Aorta (tissue), 5 donors: ENCODE data around the gene TTPAL. TPM values are rescaled to one million over a fixed set of nuclear protein-coding genes. Genes with fewer than 3 reads are reported as not detected.
A peak's percentile ranks its signal among the peaks of the same experiment; 100 is the strongest.

ENCODE experiments used
- ATAC-seq: fragments of 200-7000 bp; cut with Tn5 transposase; one replicate; pipeline ENCODE4 v1.9.1; 2022; ENCODE audit warnings: moderate library complexity; ENCODE audit not compliant: low FRiP score
- DNase-seq, 2 donors: peaks; one replicate each; pipeline ENCODE4 v3.0.0-alpha.2; 2020
- H3K27ac ChIP-seq, 2 donors: one replicate each; pipeline ENCODE4 v1.5.1; 2013; ENCODE audit warnings: low read length in 2 of 2, mild to moderate bottlenecking in 2 of 2, moderate library complexity in 2 of 2, control low read depth in 1 of 2, inconsistent platforms in 1 of 2, low read depth in 1 of 2
- H3K27me3 ChIP-seq, 2 donors: one replicate each; pipeline ENCODE4 v1.6.1; 2013; ENCODE audit warnings: control low read depth in 1 of 2, low read length in 1 of 2, mild to moderate bottlenecking in 1 of 2, moderate library complexity in 1 of 2; ENCODE audit not compliant: insufficient read depth in 2 of 2, control insufficient read depth in 1 of 2
- H3K36me3 ChIP-seq, 2 donors: one replicate each; pipeline ENCODE4 v1.6.1; 2013; ENCODE audit warnings: control low read depth in 1 of 2, low read length in 1 of 2, mild to moderate bottlenecking in 1 of 2; ENCODE audit not compliant: insufficient read depth in 2 of 2, control insufficient read depth in 1 of 2
- H3K4me1 ChIP-seq, 2 donors: one replicate each; pipeline ENCODE4 v1.6.1; 2013; ENCODE audit warnings: low read length in 2 of 2, control low read depth in 1 of 2, mild to moderate bottlenecking in 1 of 2, moderate library complexity in 1 of 2; ENCODE audit not compliant: insufficient read depth in 2 of 2, control insufficient read depth in 1 of 2
- H3K4me3 ChIP-seq, 2 donors: one replicate each; pipeline ENCODE4 v1.5.1; 2013; ENCODE audit warnings: low read length in 2 of 2, control low read depth in 1 of 2, mild to moderate bottlenecking in 1 of 2
- H3K9me3 ChIP-seq: one replicate; pipeline ENCODE4 v1.6.1; 2013; ENCODE audit warnings: mild to moderate bottlenecking, low read length; ENCODE audit not compliant: control insufficient read depth
- WGBS, 2 donors: extraction: QIAGEN DNeasy Blood & Tissue Kit; methylation state at CpG; one replicate each; pipeline ENCODE4 v1.1.7; 2013; 5-methylcytosine and 5-hydroxymethylcytosine counted together
- intact Hi-C, 2 donors: fragments of 100-400 bp; cut with DNase I; formaldehyde crosslinking; loops; one replicate each; pipeline versions ENCODE4 v1.14.2 to v1.15.0; 2022
- polyA plus RNA-seq, 2 donors: library from polyadenylated mRNA; stranded (reverse); fragments of 200-250 nt; gene quantifications; one replicate each; pipeline ENCODE4 v1.2.3, GENCODE V29; 2013
- total RNA-seq, 2 donors: library from RNA; stranded (reverse); fragmentation: NEBNext Ultra II Directional; extraction: Animal tissue kit (Norgen Biotek cat#: 25700); gene quantifications; one replicate each; pipeline ENCODE4 v1.2.1, GENCODE V29; 2021
- donor health status: healthy with polysubstance abuse.
- donor health status: Bipolar disorder and iron deficiency.
- donor health status: DM: no; HTN: no; CAD: no.
- donor health status: DM: no; HTN: no; CAD: no.
- donor health status: DM: yes; HTN: yes; CAD: no.

TTPAL gene
- total and polyA plus RNA-seq, 4 donors: 1.8 to 11.8 (median 5.9) TPM

DNA sequence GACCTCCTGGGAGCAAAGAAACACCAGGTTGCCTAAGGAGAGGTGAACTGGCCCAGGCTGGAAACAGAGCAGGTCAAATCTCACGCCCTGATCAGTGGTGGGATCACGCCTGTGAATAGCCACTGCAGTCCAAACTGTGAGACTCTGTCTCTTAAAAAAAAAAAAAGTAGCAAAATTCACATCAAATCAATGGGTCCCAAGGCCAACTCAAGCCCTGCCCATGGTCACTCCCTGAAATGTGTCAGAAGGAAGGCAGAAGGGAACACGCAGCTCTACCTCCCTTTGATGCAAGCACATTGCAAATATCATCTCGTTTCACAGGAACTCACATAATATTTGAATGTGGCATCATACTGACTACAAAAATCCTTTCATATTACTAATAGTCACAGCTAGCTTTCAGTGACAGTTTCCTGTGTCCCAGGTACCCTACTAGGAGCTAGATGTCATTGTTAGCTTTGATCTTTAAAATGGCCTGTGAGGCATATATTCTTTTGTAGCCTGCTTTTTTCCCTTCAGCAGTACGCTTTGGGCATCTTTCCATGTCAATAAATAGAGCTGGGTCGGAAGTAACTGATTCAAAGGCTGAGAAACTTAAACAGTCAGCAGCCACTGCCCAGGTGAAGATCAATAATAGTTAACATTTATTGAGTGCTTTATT lies 14.4 kb upstream of the TTPAL start:
- H3K4me1 ChIP-seq: no peaks in the 10 kb centered on the region
- peak in 1 of 2 donors; percentile 30 for DNase-seq
- no peak overlapping the region for H3K27ac ChIP-seq
- H3K9me3 ChIP-seq: no peaks in the 10 kb centered on the region
- intact Hi-C loops: no loop called here
- no peak overlapping the region for H3K4me3 ChIP-seq
- WGBS, 2 donors: 67% methylated on average over 6 of the region's 6 CpGs
- ATAC-seq: no peak
- no peaks in the 10 kb centered on the region for H3K27me3 ChIP-seq
- no peaks in the 10 kb centered on the region for H3K36me3 ChIP-seq

DNA sequence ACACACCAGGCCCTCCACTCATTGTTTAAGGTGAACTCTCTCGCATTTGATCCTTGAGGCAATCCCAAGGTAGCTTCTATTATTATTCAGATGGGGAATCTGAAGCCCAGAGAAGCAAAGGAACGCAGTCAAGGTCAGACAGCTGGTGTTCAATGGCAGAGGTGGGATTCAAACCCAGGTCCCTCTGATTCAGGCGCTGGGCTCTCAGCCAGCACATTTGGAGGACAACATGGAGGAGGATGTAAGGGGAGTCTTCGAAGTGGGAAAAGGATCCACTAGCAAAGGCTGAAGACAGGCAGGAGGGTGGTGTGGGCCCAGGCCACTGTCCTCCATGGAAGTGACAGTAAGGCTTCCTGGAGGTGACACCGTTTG lies 13.9 kb upstream of the TTPAL start:
- WGBS, 2 donors: 70 to 78% methylated on average over 5 of the region's 5 CpGs
- Histone ChIP-seq H3K9me3 (no peaks in the 10 kb centered on the region), H3K27me3 (no peaks in the 10 kb centered on the region), H3K27ac (no peak overlapping the region), H3K36me3 (no peaks in the 10 kb centered on the region), H3K4me3 (no peak overlapping the region), H3K4me1 (no peaks in the 10 kb centered on the region)
- peak in 1 of 2 donors; percentile 19 for DNase-seq
- intact Hi-C loops: no loop called here
- no peak for ATAC-seq

DNA sequence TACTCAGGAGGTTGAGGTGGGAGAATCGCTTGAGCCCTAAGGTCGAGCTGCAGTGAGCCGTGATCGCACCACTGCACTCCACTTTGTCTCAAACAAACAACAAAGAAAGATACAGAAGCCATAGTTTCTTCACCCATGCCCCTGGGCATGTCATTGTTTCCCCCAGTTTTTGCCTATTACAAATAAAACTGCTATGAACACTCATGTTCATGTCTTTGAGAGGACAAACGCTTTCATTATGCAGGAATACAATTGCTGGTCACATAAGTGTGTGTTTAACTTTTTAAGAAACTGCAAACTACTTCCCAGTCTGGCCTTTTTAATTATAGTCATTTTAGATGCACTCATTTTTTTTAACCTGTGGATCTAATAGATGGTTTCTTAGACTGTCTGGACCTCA lies 12.2 kb upstream of the TTPAL start:
- no peaks in the 10 kb centered on the region for H3K36me3 ChIP-seq
- H3K9me3 ChIP-seq: no peaks in the 10 kb centered on the region
- H3K4me1 ChIP-seq: no peaks in the 10 kb centered on the region
- 74 to 82% methylated on average over 5 of the region's 5 CpGs for WGBS, 2 donors
- intact Hi-C loops: no loop called here
- H3K4me3 ChIP-seq: no peak overlapping the region
- DNase-seq: peak in 1 of 2 donors; percentile 19
- no peak overlapping the region for H3K27ac ChIP-seq
- H3K27me3 ChIP-seq: no peaks in the 10 kb centered on the region
- no peak for ATAC-seq

DNA sequence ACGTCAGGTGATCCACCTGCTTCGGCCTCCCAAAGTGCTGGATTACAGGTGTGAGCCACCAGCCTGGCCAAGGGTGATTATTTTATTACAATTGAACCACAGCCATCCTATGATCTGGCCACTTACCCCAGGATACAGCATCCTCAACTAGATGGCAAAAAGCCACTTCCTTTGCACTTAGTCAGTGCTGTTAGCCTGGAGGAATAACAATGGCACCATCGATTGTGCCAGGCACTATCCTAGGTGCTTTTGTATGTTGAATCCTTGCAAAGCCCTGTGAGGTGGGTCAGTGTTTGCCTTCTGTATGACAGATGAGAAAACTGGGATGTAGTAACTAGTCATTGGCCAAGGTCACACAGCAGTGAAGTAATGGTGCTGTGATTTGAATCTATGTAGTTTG lies 11.2 kb upstream of the TTPAL start:
- H3K9me3 ChIP-seq: no peaks in the 10 kb centered on the region
- no peaks in the 10 kb centered on the region for H3K36me3 ChIP-seq
- intact Hi-C loops: no loop called here
- ATAC-seq (no peak), DNase-seq (peak in 1 of 2 donors; percentile 8)
- 84 to 89% methylated on average over 3 of the region's 3 CpGs for WGBS, 2 donors
- H3K4me1 ChIP-seq: no peaks in the 10 kb centered on the region
- H3K4me3 ChIP-seq: no peak overlapping the region
- H3K27me3 ChIP-seq: no peaks in the 10 kb centered on the region
- no peak overlapping the region for H3K27ac ChIP-seq

DNA sequence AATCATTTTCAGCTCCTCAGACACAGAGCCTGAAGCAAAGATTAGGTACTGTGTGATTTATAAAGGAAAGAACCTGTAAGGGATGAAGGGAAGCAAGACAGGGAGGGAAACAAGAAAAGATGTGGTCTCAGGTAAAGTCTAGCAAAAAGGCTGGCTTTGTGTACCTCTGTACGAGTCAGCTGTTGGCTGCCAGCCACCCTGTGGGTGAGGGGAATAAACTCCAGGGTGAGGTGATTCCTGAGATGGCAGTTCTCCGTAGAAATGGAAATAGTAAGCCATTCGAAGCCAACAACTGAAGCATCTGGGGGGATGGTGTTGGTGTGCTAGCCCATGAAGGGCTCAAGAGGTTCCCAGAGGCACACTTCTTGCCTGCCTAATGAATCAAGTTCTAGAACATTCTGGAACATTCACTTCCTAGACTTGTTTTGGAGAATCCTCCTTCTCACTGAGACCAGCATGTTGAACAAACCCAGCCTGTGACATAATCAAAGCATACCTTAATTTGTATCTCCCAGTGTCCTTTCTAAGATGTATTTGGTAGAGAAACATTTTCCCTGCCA lies 10.6 kb upstream of the TTPAL start:
- 31% methylated on average over 3 of the region's 3 CpGs for WGBS, 2 donors
- Histone ChIP-seq H3K4me1 (no peaks in the 10 kb centered on the region), H3K27me3 (no peaks in the 10 kb centered on the region), H3K27ac (no peak overlapping the region), H3K9me3 (no peaks in the 10 kb centered on the region), H3K36me3 (no peaks in the 10 kb centered on the region), H3K4me3 (no peak overlapping the region)
- ATAC-seq (no peak), DNase-seq (peak in 1 of 2 donors; percentile 22)
- intact Hi-C loops: no loop called here

DNA sequence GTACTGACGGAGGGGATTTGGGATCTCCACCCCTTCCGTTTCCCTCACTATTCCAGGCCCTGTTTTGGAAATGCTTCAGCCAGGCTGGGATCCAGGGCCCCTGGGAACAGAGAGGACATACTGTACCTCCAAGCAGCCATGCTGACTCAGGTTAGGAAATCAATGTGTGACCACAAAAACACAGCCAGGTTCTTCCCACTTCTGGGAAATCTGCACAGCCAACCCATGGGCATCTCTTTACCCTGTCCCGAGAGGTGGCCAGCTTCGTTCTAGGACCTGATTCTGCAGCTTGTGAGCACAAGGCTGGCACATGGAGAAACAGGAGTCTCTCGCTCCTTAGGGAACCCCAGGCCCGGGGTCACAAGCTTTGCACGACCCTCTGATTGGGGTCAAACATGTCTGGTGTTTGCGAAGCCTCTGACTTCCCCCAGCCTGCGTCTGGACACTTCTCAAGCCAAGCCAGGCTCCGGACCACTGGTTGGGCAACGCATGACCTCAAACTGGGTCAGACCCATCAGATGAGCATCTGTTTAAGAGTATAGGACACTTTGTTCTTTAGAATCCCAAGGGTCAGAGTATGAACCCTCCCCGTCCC lies 8.3 kb upstream of the TTPAL start:
- no peak overlapping the region for H3K27ac ChIP-seq

DNA sequence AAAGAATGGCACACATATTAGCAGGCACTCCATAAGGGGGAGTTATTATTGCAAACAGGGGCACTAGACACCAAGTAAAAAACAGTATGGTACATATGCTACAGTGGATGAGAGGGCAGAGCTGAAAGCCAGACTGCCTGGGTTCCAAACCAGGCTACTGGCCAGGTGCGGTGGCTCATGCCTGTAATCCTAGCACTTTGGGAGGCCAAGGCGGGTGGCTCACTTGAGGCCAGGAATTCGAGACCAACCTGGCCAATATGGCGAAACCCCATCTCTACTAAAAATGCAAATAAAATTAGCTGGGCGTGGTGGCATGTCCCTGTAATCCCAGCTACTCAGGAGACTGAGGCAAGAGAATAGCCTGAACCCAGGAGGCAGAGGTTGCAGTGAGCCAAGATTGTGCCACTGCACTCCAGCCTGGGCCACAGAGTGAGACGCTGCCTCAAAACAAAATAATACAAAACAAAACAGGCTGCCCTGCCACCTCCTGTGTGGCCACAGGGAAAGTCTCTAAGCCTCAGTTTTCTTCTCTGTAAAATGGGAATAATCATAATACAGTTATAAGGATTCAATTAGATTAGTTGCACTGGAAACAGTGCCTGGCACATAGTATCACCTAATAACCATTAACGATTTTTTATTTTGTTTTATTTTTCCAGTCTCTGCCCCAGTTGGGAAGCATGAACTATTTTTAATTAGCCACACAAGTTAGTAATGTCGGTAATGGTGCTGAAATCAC lies 7.5 kb upstream of the TTPAL start:
- 91 to 93% methylated on average over 8 of the region's 8 CpGs for WGBS, 2 donors
- Histone ChIP-seq H3K36me3 (no peaks in the 10 kb centered on the region), H3K27me3 (no peaks in the 10 kb centered on the region), H3K9me3 (no peaks in the 10 kb centered on the region), H3K4me3 (no peak overlapping the region), H3K4me1 (no peaks in the 10 kb centered on the region), H3K27ac (no peak overlapping the region)
- ATAC-seq (no peak), DNase-seq (peak in 1 of 2 donors; percentile 52)
- intact Hi-C loops: no loop called here

More for the DNA sequence above, 8.3 kb upstream of the TTPAL start:
- no peaks in the 10 kb centered on the region for H3K36me3 ChIP-seq
- 53 to 55% methylated on average over 12 of the region's 12 CpGs for WGBS, 2 donors
- H3K9me3 ChIP-seq: no peaks in the 10 kb centered on the region
- DNase-seq (peak in 1 of 2 donors; percentile 74), ATAC-seq (peak; percentile 60)
- no peak overlapping the region for H3K4me3 ChIP-seq
- intact Hi-C loops: no loop called here
- H3K4me1 ChIP-seq: no peaks in the 10 kb centered on the region
- no peaks in the 10 kb centered on the region for H3K27me3 ChIP-seq

DNA sequence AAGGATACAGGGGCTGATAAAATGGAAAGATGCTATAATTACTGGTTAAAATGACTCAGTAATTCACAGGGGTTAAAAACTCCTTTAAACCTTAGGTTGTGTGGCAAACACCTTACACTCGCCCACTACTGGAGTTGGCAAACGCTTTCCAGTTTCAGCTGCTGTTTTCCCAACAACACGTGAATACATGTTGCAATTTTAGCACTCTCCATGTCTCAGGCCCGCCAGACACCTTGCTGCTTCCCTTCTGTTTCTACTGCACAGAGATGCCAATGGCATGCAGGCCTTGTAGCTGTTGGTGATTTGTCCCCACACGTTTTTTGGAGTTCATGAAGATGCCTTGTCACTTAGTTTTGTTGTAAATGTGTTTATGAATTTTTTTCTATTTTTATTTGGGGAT lies 5.3 kb upstream of the TTPAL start:
- no peak for ATAC-seq
- Histone ChIP-seq H3K27ac (no peak overlapping the region), H3K4me3 (no peak overlapping the region), H3K36me3 (no peaks in the 10 kb centered on the region), H3K9me3 (no peaks in the 10 kb centered on the region), H3K4me1 (no peaks in the 10 kb centered on the region), H3K27me3 (no peaks in the 10 kb centered on the region)
- DNase-seq: no peak
- intact Hi-C loops: no loop called here
- WGBS, 2 donors: 72 to 76% methylated on average over 5 of the region's 5 CpGs
